Activated naive CD8-positive, alpha-beta T cell treated with anti-CD3 and anti-CD28 coated beads, Interleukin-2, amount 50 U/mL, for 16 hours (primary cell): ENCODE data around the gene C11orf98.
"Not testable (repeated sequence)": the region's sequence is repeated elsewhere in the genome, so short reads cannot be mapped to it uniquely, and the experiment has no call there.

ENCODE experiments used
- DNase-seq: peaks from one replicate; pipeline ENCODE4 v3.0.0-alpha.2; 2020; ENCODE audit warnings: low read depth, low spot score

Gene C11orf98

GRCh38 chr11:62682518-62682917, 17.5 kb upstream of the C11orf98 start:
- no peak for DNase-seq

- no peak for DNase-seq
These were observed 15.8 kb upstream of the C11orf98 start for GRCh38 chr11:62680825-62681240.

- DNase-seq = peak; percentile 64
These were observed 14.0 kb upstream of the C11orf98 start, which contains the start of gene UBXN1 for GRCh38 chr11:62678770-62679696. Gene UBXN1 (minus strand): TSS chr11:62679073. CDS start chr11:62678923, 150 bp downstream.

- DNase-seq = no peak
These were observed 13.4 kb upstream of the C11orf98 start for GRCh38 chr11:62678433-62678769.

- DNase-seq = no peak
These were observed 12.7 kb upstream of the C11orf98 start for GRCh38 chr11:62677714-62678113.

GRCh38 chr11:62677156-62677555, 12.1 kb upstream of the C11orf98 start:
- no peak for DNase-seq

- DNase-seq = no peak
These were observed 11.7 kb upstream of the C11orf98 start for GRCh38 chr11:62676698-62677097.

GRCh38 chr11:62675415-62675814, 10.4 kb upstream of the C11orf98 start:
- not testable (repeated sequence) for DNase-seq

GRCh38 chr11:62673196-62673525, 8.2 kb upstream of the C11orf98 start:
- DNase-seq = no peak

- DNase-seq = peak; percentile 73
These were observed 6.8 kb upstream of the C11orf98 start, which contains the start of the genes LBHD1 and UQCC3 for GRCh38 chr11:62671608-62672389. Gene LBHD1 (minus strand): TSS chr11:62672267. CDS start chr11:62670031, 2,236 bp downstream. Gene UQCC3 (plus strand): TSS chr11:62671673. CDS start chr11:62671746, 73 bp downstream.

GRCh38 chr11:62671236-62671607, 6.2 kb upstream of the C11orf98 start:
- no peak for DNase-seq

GRCh38 chr11:62669420-62670161, 4.6 kb upstream of the C11orf98 start:
- no peak for DNase-seq

- DNase-seq = no peak
These were observed 2.5 kb upstream of the C11orf98 start for GRCh38 chr11:62667460-62667859.

- DNase-seq = no peak
These were observed 1.4 kb upstream of the C11orf98 start for GRCh38 chr11:62666259-62666926.

GRCh38 chr11:62665599-62666258, 719 bp upstream of the C11orf98 start:
- peak; percentile 51 for DNase-seq

- no peak for DNase-seq
These were observed 470 bp downstream of the C11orf98 start for GRCh38 chr11:62664405-62665074.

GRCh38 chr11:62656796-62657429, 8.1 kb downstream of the C11orf98 start:
- no peak for DNase-seq

GRCh38 chr11:62654297-62654696, 10.7 kb downstream of the C11orf98 start:
- no peak for DNase-seq

GRCh38 chr11:62652161-62653006, 12.6 kb downstream of the C11orf98 start:
- DNase-seq = no peak
